Nephron (organoid): ENCODE results near the gene PPP2R5E.

Source experiments
- H3K27ac Mint-ChIP-seq, 3 experiments: 2 replicates each; pipeline ENCODE4 v1.8.0; 2020; ENCODE audit warnings: mixed read lengths in 3 of 3, mild to moderate bottlenecking in 2 of 3, moderate library complexity in 1 of 3
- H3K27me3 Mint-ChIP-seq: 2 replicates; pipeline ENCODE4 v1.8.0; 2021; ENCODE audit warnings: low read depth, mild to moderate bottlenecking, moderate library complexity, mixed read lengths
- H3K36me3 Mint-ChIP-seq: 2 replicates; pipeline ENCODE4 v1.8.0; 2020; ENCODE audit warnings: low read depth, mixed read lengths
- H3K4me1 Mint-ChIP-seq: 2 replicates; pipeline ENCODE4 v1.8.0; 2020; ENCODE audit warnings: mixed read lengths
- H3K4me3 Mint-ChIP-seq, 3 experiments: 2 replicates each; pipeline ENCODE4 v1.8.0; 2020; ENCODE audit warnings: mild to moderate bottlenecking in 3 of 3, mixed read lengths in 3 of 3, moderate library complexity in 2 of 3
- H3K9me3 Mint-ChIP-seq: 2 replicates; pipeline ENCODE4 v1.8.0; 2020; ENCODE audit warnings: mixed read lengths
- CTCF ChIP-seq, 3 experiments: fragments of 200-600 bp; sonication (generic); IDR thresholded peaks; one replicate each; pipeline ENCODE4 v1.5.0; 2021; ENCODE audit warnings: antibody characterized with exemption in 3 of 3; ENCODE audit not compliant: unreplicated experiment in 3 of 3

PPP2R5E gene

GRCh38 chr14:63362389-63362819 lies 180.8 kb downstream of the PPP2R5E start:
- H3K27ac Mint-ChIP-seq: peak overlapping the region in 1 of 3 experiments; percentile 11
- peaks cover 4% of the 10 kb centered on the region for H3K4me1 Mint-ChIP-seq
- TF ChIP-seq CTCF (IDR thresholded peaks at IDR 0.05; ENCODE audit: unreplicated experiment in 3 of 3): no peak
- H3K36me3 Mint-ChIP-seq: peaks cover 39% of the 10 kb centered on the region
- H3K27me3 Mint-ChIP-seq: no peaks in the 10 kb centered on the region
- H3K4me3 Mint-ChIP-seq: no peak overlapping the region
- peaks cover 28% of the 10 kb centered on the region for H3K9me3 Mint-ChIP-seq

- peaks cover 4% of the 10 kb centered on the region for H3K4me1 Mint-ChIP-seq
- peaks cover 35% of the 10 kb centered on the region for H3K36me3 Mint-ChIP-seq
- H3K4me3 Mint-ChIP-seq: no peak overlapping the region
- peak overlapping the region in 1 of 3 experiments; percentile 11 for H3K27ac Mint-ChIP-seq
- TF ChIP-seq CTCF (IDR thresholded peaks at IDR 0.05; ENCODE audit: unreplicated experiment in 3 of 3): no peak
- H3K9me3 Mint-ChIP-seq: peaks cover 26% of the 10 kb centered on the region
- no peaks in the 10 kb centered on the region for H3K27me3 Mint-ChIP-seq
These were observed 181.4 kb downstream of the PPP2R5E start for GRCh38 chr14:63361790-63362189.

- Mint-ChIP-seq H3K27me3 (no peaks in the 10 kb centered on the region), H3K9me3 (no peaks in the 10 kb centered on the region), H3K27ac (no peak overlapping the region), H3K4me1 (peaks cover 4% of the 10 kb centered on the region), H3K36me3 (peaks cover 3% of the 10 kb centered on the region), H3K4me3 (no peak overlapping the region)
- no peak for TF ChIP-seq CTCF (IDR thresholded peaks at IDR 0.05; ENCODE audit: unreplicated experiment in 3 of 3)
These were observed 185.3 kb downstream of the PPP2R5E start for GRCh38 chr14:63357841-63358240.

- Mint-ChIP-seq H3K36me3 (no peaks in the 10 kb centered on the region), H3K4me3 (no peak overlapping the region), H3K4me1 (no peaks in the 10 kb centered on the region), H3K27ac (no peak overlapping the region), H3K27me3 (no peaks in the 10 kb centered on the region), H3K9me3 (no peaks in the 10 kb centered on the region)
- no peak for TF ChIP-seq CTCF (IDR thresholded peaks at IDR 0.05; ENCODE audit: unreplicated experiment in 3 of 3)
These were observed 197.4 kb downstream of the PPP2R5E start for GRCh38 chr14:63345826-63346225.

- no peak overlapping the region for H3K27ac Mint-ChIP-seq
These were observed 198.8 kb downstream of the PPP2R5E start for GRCh38 chr14:63344336-63344735.

More at GRCh38 chr14:63344336-63344735, 198.8 kb downstream of the PPP2R5E start:
- H3K9me3 Mint-ChIP-seq: no peaks in the 10 kb centered on the region
- no peak overlapping the region for H3K4me3 Mint-ChIP-seq
- TF ChIP-seq CTCF (IDR thresholded peaks at IDR 0.05; ENCODE audit: unreplicated experiment in 3 of 3): no peak
- no peaks in the 10 kb centered on the region for H3K36me3 Mint-ChIP-seq
- no peaks in the 10 kb centered on the region for H3K4me1 Mint-ChIP-seq
- H3K27me3 Mint-ChIP-seq: no peaks in the 10 kb centered on the region
